ENCODE measurements around the gene GFI1B.

GFI1B gene

GRCh38 chr9:132978451-132979131 is at the start of gene GFI1B:
Gene GFI1B, plus strand, starts transcription at chr9:132978694. Its CDS starts 7,985 bp downstream, at chr9:132986679.
- Mint-ChIP-seq H3K9me3 (peaks cover 0 to 3% of the 10 kb centered on the region in 2 donors), H3K4me1 (peaks cover 18 to 37% of the 10 kb centered on the region in 2 donors), H3K36me3 (peaks cover 0 to 2% of the 10 kb centered on the region in 2 donors), H3K27me3 (peaks cover 42 to 61% of the 10 kb centered on the region in 2 donors), H3K27ac (peak within 1 kb of the TSS; percentile 90), H3K4me3 (peak within 1 kb of the TSS; percentile 82 to 84)
- DNase-seq, result no peak
- ATAC-seq (replicated peaks), result peak in 1 of 2 donors; percentile 24

DNA sequence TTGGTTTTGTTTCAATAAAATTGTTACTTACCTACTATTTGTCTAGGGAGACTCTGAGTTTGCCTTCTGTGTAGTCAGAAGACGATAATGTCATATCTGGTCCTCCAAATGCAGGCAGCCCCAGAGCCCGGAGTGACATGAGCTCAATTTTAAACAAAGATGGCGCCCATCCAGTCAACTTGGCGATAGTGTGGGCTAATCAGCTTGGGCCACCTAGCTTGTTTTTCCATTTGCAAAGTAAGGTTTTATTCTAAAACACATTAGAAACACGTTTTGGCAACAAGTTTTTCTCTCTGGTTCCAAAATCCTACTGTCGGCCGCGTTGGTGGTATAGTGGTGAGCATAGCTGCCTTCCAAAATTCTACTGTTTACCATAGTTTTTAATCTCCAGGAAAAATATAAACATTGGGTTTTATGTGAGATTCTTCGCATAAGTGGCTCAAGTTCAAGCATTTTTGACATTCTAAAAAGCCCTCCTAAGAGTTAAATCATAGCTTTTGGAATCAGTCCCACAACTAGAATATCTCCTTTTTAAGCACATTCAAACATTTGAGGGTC is 47.2 kb upstream of the GFI1B start:
- ATAC-seq (replicated peaks), result no peak
- H3K9me3 Mint-ChIP-seq, result no peaks in the 10 kb centered on the region
- H3K4me1 Mint-ChIP-seq, result peaks cover 4 to 10% of the 10 kb centered on the region in 2 donors
- DNase-seq, result no peak
- H3K36me3 Mint-ChIP-seq, result peaks cover 24 to 41% of the 10 kb centered on the region in 2 donors
- H3K27me3 Mint-ChIP-seq, result no peaks in the 10 kb centered on the region
- no peak overlapping the region for H3K4me3 Mint-ChIP-seq
- no peak overlapping the region for H3K27ac Mint-ChIP-seq

- H3K36me3 Mint-ChIP-seq, result peaks cover 19 to 26% of the 10 kb centered on the region in 2 donors
- no peak overlapping the region for H3K27ac Mint-ChIP-seq
- no peak for DNase-seq
- H3K27me3 Mint-ChIP-seq, result no peaks in the 10 kb centered on the region
- H3K4me3 Mint-ChIP-seq, result no peak overlapping the region
- peaks cover 4 to 10% of the 10 kb centered on the region in 2 donors for H3K4me1 Mint-ChIP-seq
- ATAC-seq (replicated peaks), result no peak
- H3K9me3 Mint-ChIP-seq, result no peaks in the 10 kb centered on the region
Observed at GRCh38 chr9:132935026-132935425, 43.5 kb upstream of the GFI1B start.

GRCh38 chr9:132937463-132937901 is 41.0 kb upstream of the GFI1B start:
- H3K4me1 Mint-ChIP-seq, result peaks cover 9 to 14% of the 10 kb centered on the region in 2 donors
- DNase-seq (no peak), ATAC-seq (replicated peaks) (no peak)
- no peaks in the 10 kb centered on the region for H3K27me3 Mint-ChIP-seq
- H3K4me3 Mint-ChIP-seq, result no peak overlapping the region
- no peak overlapping the region for H3K27ac Mint-ChIP-seq
- no peaks in the 10 kb centered on the region for H3K9me3 Mint-ChIP-seq
- H3K36me3 Mint-ChIP-seq, result peaks cover 15 to 16% of the 10 kb centered on the region in 2 donors

GRCh38 chr9:132939169-132939568 is 39.3 kb upstream of the GFI1B start:
- no peak for DNase-seq
- no peak for ATAC-seq (replicated peaks)
- no peak overlapping the region for H3K27ac Mint-ChIP-seq
- H3K4me1 Mint-ChIP-seq, result peaks cover 15 to 26% of the 10 kb centered on the region in 2 donors
- H3K27me3 Mint-ChIP-seq, result no peaks in the 10 kb centered on the region
- peaks cover 7 to 8% of the 10 kb centered on the region in 2 donors for H3K36me3 Mint-ChIP-seq
- no peak overlapping the region for H3K4me3 Mint-ChIP-seq
- H3K9me3 Mint-ChIP-seq, result no peaks in the 10 kb centered on the region

- peak overlapping the region in 1 of 2 donors; percentile 14 for H3K4me3 Mint-ChIP-seq
- peaks cover 16 to 40% of the 10 kb centered on the region in 2 donors for H3K4me1 Mint-ChIP-seq
Observed at GRCh38 chr9:132942541-132943182, 35.8 kb upstream of the GFI1B start.

GRCh38 chr9:132943651-132944293 is 34.7 kb upstream of the GFI1B start:
- Mint-ChIP-seq H3K9me3 (no peaks in the 10 kb centered on the region), H3K36me3 (no peaks in the 10 kb centered on the region), H3K4me1 (peaks cover 16 to 40% of the 10 kb centered on the region in 2 donors), H3K27ac (peak overlapping the region; percentile 100), H3K27me3 (no peaks in the 10 kb centered on the region), H3K4me3 (peak overlapping the region; percentile 92 to 99)
- DNase-seq, result no peak
- peak; percentile 4 to 6 for ATAC-seq (replicated peaks)

More at GRCh38 chr9:132942541-132943182, 35.8 kb upstream of the GFI1B start:
- DNase-seq (no peak), ATAC-seq (replicated peaks) (no peak)
- no peaks in the 10 kb centered on the region for H3K9me3 Mint-ChIP-seq
- H3K27me3 Mint-ChIP-seq, result no peaks in the 10 kb centered on the region
- H3K27ac Mint-ChIP-seq, result no peak overlapping the region
- no peaks in the 10 kb centered on the region for H3K36me3 Mint-ChIP-seq

- peaks cover 16 to 40% of the 10 kb centered on the region in 2 donors for H3K4me1 Mint-ChIP-seq
- H3K27ac Mint-ChIP-seq, result peak within 1 kb of the TSS; percentile 100
- H3K27me3 Mint-ChIP-seq, result no peaks in the 10 kb centered on the region
- no peaks in the 10 kb centered on the region for H3K36me3 Mint-ChIP-seq
- peak; percentile 92 to 93 for ATAC-seq (replicated peaks)
- H3K4me3 Mint-ChIP-seq, result peak within 1 kb of the TSS; percentile 92 to 99
- DNase-seq, result peak; percentile 93
- no peaks in the 10 kb centered on the region for H3K9me3 Mint-ChIP-seq
Observed at GRCh38 chr9:132944294-132945185, 34.0 kb upstream of the GFI1B start, which contains the start of gene TSC1. Gene TSC1, minus strand, starts transcription at chr9:132944616. Its CDS starts 15,744 bp downstream, at chr9:132928872.

- no peaks in the 10 kb centered on the region for H3K36me3 Mint-ChIP-seq
- peaks cover 16 to 40% of the 10 kb centered on the region in 2 donors for H3K4me1 Mint-ChIP-seq
- no peaks in the 10 kb centered on the region for H3K9me3 Mint-ChIP-seq
- H3K27me3 Mint-ChIP-seq, result no peaks in the 10 kb centered on the region
- ATAC-seq (replicated peaks), result peak; percentile 8
- peak overlapping the region; percentile 100 for H3K27ac Mint-ChIP-seq
- peak overlapping the region; percentile 92 to 99 for H3K4me3 Mint-ChIP-seq
- no peak for DNase-seq
Observed at GRCh38 chr9:132945186-132946130, 33.0 kb upstream of the GFI1B start.

DNA sequence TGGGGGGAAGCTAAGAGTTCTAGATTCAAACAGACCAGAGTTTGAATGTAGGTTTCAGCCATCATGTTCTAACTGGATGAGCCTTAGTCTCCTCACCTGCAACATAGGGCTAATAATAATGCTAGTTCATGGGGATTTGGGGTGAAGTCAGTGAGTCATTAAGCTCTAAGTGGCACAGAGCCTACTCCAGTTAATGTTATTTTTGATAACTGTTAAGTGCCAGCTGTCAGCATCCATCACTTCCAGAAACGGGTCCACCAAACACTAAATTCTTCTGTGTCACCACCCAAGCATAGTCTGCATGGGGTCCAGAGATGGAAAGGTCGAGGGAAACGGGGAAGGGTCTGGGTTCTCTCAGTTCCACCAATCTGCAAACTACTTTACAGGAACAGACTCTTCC is 32.3 kb upstream of the GFI1B start:
- peaks cover 0 to under 1% of the 10 kb centered on the region in 2 donors for H3K27me3 Mint-ChIP-seq
- DNase-seq (no peak), ATAC-seq (replicated peaks) (no peak)
- peaks cover 16 to 40% of the 10 kb centered on the region in 2 donors for H3K4me1 Mint-ChIP-seq
- H3K27ac Mint-ChIP-seq, result no peak overlapping the region
- no peaks in the 10 kb centered on the region for H3K36me3 Mint-ChIP-seq
- H3K9me3 Mint-ChIP-seq, result no peaks in the 10 kb centered on the region
- no peak overlapping the region for H3K4me3 Mint-ChIP-seq

- DNase-seq (no peak), ATAC-seq (replicated peaks) (no peak)
- H3K4me1 Mint-ChIP-seq, result peaks cover 13 to 37% of the 10 kb centered on the region in 2 donors
- H3K36me3 Mint-ChIP-seq, result no peaks in the 10 kb centered on the region
- no peak overlapping the region for H3K4me3 Mint-ChIP-seq
- H3K27me3 Mint-ChIP-seq, result peaks cover 4 to 5% of the 10 kb centered on the region in 2 donors
- H3K27ac Mint-ChIP-seq, result no peak overlapping the region
- no peaks in the 10 kb centered on the region for H3K9me3 Mint-ChIP-seq
Observed at GRCh38 chr9:132946631-132947295, 31.7 kb upstream of the GFI1B start.

DNA sequence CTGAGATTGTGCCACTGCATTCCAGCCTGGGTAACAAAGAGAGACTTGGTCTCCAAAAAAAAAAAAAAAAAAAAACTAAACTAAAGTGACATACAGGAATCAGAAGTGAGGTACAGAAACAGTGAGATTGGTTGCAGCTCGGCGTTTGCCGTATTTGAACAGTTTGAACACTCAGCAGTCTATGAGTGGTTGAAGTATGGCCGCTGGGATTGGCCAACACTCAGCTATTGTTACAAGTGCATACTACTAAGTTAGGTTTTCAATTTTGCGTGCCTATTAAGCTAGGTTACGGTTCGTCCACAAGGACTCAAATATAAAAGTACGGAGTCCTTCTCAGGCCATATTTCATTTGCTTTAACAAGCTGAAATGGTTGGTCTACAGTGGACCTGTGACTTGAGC is 30.7 kb upstream of the GFI1B start:
- DNase-seq (no peak), ATAC-seq (replicated peaks) (no peak)
- Mint-ChIP-seq H3K27me3 (peaks cover 4 to 5% of the 10 kb centered on the region in 2 donors), H3K9me3 (no peaks in the 10 kb centered on the region), H3K27ac (no peak overlapping the region), H3K36me3 (no peaks in the 10 kb centered on the region), H3K4me1 (peaks cover 11 to 27% of the 10 kb centered on the region in 2 donors), H3K4me3 (no peak overlapping the region)
